PC-9 (cell line): ENCODE results near the gene PIGZ.

Source experiments
- EZH2 ChIP-seq: fragments of 200-600 bp; sonication (generic); IDR thresholded peaks from 2 replicates; pipeline ENCODE4 v1.8.0; 2017; ENCODE audit warnings: antibody characterized with exemption, low read depth
- TF ChIP-seq, protein P1 (sequence below): fragments of 200-600 bp; sonication (generic); conservative IDR thresholded peaks from 2 replicates; pipeline ENCODE4 v1.6.1; 2017; ENCODE audit warnings: mixed run types, antibody characterized with exemption, mild to moderate bottlenecking, moderate library complexity

DNA sequence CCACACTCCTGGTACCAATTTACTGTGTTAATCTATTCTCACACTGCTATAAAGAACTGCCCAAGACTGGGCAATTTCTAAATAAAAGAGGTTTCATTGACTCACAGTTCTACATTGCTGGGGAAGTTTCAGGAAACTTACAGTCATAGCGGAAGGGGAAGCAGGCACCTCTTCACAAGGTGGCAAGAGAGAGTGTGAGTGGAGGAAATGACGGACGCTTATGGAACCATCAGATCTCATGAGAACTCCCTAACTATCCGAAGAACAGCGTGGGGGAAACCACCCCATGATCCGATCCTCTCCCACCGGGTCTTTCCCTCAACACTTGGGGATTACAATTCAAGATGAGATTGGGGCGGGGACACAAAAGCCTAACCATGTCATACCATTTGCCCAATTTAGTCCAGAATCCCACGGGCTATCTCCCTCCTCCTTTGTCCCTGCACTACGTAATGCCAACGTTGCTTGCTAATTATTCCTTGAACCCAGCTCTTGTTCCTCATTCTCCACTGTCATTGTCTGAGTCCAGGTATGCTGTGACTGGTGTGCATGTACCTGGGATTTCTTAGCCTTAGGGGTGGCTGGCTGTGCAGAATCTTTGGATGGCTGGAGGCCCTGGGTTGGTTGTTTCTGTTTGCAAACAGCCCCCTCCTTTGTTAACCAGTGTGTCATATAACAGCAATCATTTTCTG is 3.4 kb downstream of the PIGZ start:
- TF ChIP-seq, protein P1, sequence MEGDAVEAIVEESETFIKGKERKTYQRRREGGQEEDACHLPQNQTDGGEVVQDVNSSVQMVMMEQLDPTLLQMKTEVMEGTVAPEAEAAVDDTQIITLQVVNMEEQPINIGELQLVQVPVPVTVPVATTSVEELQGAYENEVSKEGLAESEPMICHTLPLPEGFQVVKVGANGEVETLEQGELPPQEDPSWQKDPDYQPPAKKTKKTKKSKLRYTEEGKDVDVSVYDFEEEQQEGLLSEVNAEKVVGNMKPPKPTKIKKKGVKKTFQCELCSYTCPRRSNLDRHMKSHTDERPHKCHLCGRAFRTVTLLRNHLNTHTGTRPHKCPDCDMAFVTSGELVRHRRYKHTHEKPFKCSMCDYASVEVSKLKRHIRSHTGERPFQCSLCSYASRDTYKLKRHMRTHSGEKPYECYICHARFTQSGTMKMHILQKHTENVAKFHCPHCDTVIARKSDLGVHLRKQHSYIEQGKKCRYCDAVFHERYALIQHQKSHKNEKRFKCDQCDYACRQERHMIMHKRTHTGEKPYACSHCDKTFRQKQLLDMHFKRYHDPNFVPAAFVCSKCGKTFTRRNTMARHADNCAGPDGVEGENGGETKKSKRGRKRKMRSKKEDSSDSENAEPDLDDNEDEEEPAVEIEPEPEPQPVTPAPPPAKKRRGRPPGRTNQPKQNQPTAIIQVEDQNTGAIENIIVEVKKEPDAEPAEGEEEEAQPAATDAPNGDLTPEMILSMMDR, result no peak
- no peak for TF ChIP-seq EZH2
